ENCODE data around the gene ZNF805. TPM values are rescaled to one million over a fixed set of nuclear protein-coding genes. Genes with fewer than 3 reads are reported as not detected.

ZNF805 gene
- total RNA-seq, 3 donors from 2014 or later: 7.3 to 18.6 (median 10.6) TPM

- no peak for TF ChIP-seq CTCF (IDR thresholded peaks at IDR 0.05)
- DNase-seq (peak in 1 of 3 donors; percentile 51), ATAC-seq (no peak)
- H3K36me3 ChIP-seq (ENCODE audit: low read depth): no peaks in the 10 kb centered on the region
- intact Hi-C loops (cut with DNase I, micrococcal nuclease): no loop called here
- no peaks in the 10 kb centered on the region for H3K9me3 ChIP-seq
- H3K4me1 ChIP-seq (ENCODE audit: low read depth): peaks cover 10% of the 10 kb centered on the region
- peak overlapping the region; percentile 87 for H3K4me3 ChIP-seq
These were observed 486 bp upstream of the ZNF805 start for GRCh38 chr19:57239982-57240310.

GRCh38 chr19:57241176-57241575, 744 bp downstream of the ZNF805 start:
- TF ChIP-seq CTCF (IDR thresholded peaks at IDR 0.05): no peak
- H3K4me1 ChIP-seq (ENCODE audit: low read depth): peaks cover 10% of the 10 kb centered on the region
- intact Hi-C loops (cut with DNase I, micrococcal nuclease): no loop called here
- no peaks in the 10 kb centered on the region for H3K36me3 ChIP-seq (ENCODE audit: low read depth)
- ATAC-seq (no peak), DNase-seq (no peak)
- H3K4me3 ChIP-seq: peak overlapping the region; percentile 87
- H3K9me3 ChIP-seq: no peaks in the 10 kb centered on the region

- intact Hi-C loops (cut with DNase I, micrococcal nuclease): no loop called here
- H3K4me3 ChIP-seq: no peak overlapping the region
These were observed 2.4 kb downstream of the ZNF805 start for GRCh38 chr19:57242821-57243220.

GRCh38 chr19:57244513-57244912, 4.1 kb downstream of the ZNF805 start:
- Histone ChIP-seq H3K4me3 (no peak overlapping the region), H3K9me3 (no peaks in the 10 kb centered on the region), H3K36me3 (ENCODE audit: low read depth) (no peaks in the 10 kb centered on the region), H3K4me1 (ENCODE audit: low read depth) (peaks cover 10% of the 10 kb centered on the region)
- TF ChIP-seq CTCF (IDR thresholded peaks at IDR 0.05): no peak
- DNase-seq (no peak), ATAC-seq (no peak)
- intact Hi-C loops (cut with DNase I, micrococcal nuclease): no loop called here

More at GRCh38 chr19:57242821-57243220, 2.4 kb downstream of the ZNF805 start:
- ATAC-seq (no peak), DNase-seq (no peak)
- H3K9me3 ChIP-seq: no peaks in the 10 kb centered on the region
- no peak for TF ChIP-seq CTCF (IDR thresholded peaks at IDR 0.05)
- H3K4me1 ChIP-seq (ENCODE audit: low read depth): peaks cover 10% of the 10 kb centered on the region
- no peaks in the 10 kb centered on the region for H3K36me3 ChIP-seq (ENCODE audit: low read depth)

GRCh38 chr19:57245066-57245465, 4.6 kb downstream of the ZNF805 start:
- Histone ChIP-seq H3K4me1 (ENCODE audit: low read depth) (peaks cover 10% of the 10 kb centered on the region), H3K4me3 (no peak overlapping the region), H3K9me3 (no peaks in the 10 kb centered on the region), H3K36me3 (ENCODE audit: low read depth) (peaks cover 2% of the 10 kb centered on the region)
- intact Hi-C loops (cut with DNase I, micrococcal nuclease): no loop called here
- no peak for TF ChIP-seq CTCF (IDR thresholded peaks at IDR 0.05)
- DNase-seq (no peak), ATAC-seq (no peak)

GRCh38 chr19:57245959-57246358, 5.5 kb downstream of the ZNF805 start:
- TF ChIP-seq CTCF (IDR thresholded peaks at IDR 0.05): no peak
- ATAC-seq (no peak), DNase-seq (no peak)
- peaks cover 6% of the 10 kb centered on the region for H3K36me3 ChIP-seq (ENCODE audit: low read depth)
- H3K9me3 ChIP-seq: no peaks in the 10 kb centered on the region
- H3K4me1 ChIP-seq (ENCODE audit: low read depth): peaks cover 10% of the 10 kb centered on the region
- intact Hi-C loops (cut with DNase I, micrococcal nuclease): no loop called here
- no peak overlapping the region for H3K4me3 ChIP-seq
